Measurements from ENCODE around the gene P2RX1. TPM values are rescaled to one million over a fixed set of nuclear protein-coding genes. Genes with fewer than 3 reads are reported as not detected.
A peak's percentile ranks its signal among the peaks of the same experiment; 100 is the strongest.
"Not testable (repeated sequence)": the region's sequence is repeated elsewhere in the genome, so short reads cannot be mapped to it uniquely, and the experiment has no call there.

P2RX1 gene
- total and polyA plus RNA-seq, 9 donors = 2.1 to 8.6 (median 3.0) TPM

GRCh38 chr17:3861761-3862681, 54.2 kb downstream of the P2RX1 start:
- H3K4me3 ChIP-seq (ENCODE audit: low read length) = no peak overlapping the region
- H3K36me3 ChIP-seq (ENCODE audit: control insufficient read depth, insufficient read depth, low read length) = peaks cover 18% of the 10 kb centered on the region
- no peak for DNase-seq
- no peaks in the 10 kb centered on the region for H3K9me3 ChIP-seq (replicated peaks; ENCODE audit: control insufficient read depth, low read depth, low read length)
- WGBS (ENCODE audit: insufficient coverage) = 84% methylated on average over 14 of the region's 28 CpGs
- H3K27me3 ChIP-seq (ENCODE audit: control insufficient read depth, insufficient read depth, low read length) = no peaks in the 10 kb centered on the region
- H3K4me1 ChIP-seq (ENCODE audit: control insufficient read depth, insufficient read depth, low read length) = peaks cover 49% of the 10 kb centered on the region
- peak overlapping the region; percentile 42 for H3K27ac ChIP-seq (ENCODE audit: low read length)

- peak overlapping the region; percentile 84 for H3K27ac ChIP-seq (ENCODE audit: low read length)
Measured at GRCh38 chr17:3860939-3861700, 55.1 kb downstream of the P2RX1 start.

GRCh38 chr17:3859940-3860339, 56.3 kb downstream of the P2RX1 start:
- Histone ChIP-seq H3K9me3 (replicated peaks; ENCODE audit: control insufficient read depth, low read depth, low read length) (no peaks in the 10 kb centered on the region), H3K36me3 (ENCODE audit: control insufficient read depth, insufficient read depth, low read length) (peaks cover 16% of the 10 kb centered on the region), H3K4me3 (ENCODE audit: low read length) (no peak overlapping the region), H3K4me1 (ENCODE audit: control insufficient read depth, insufficient read depth, low read length) (peaks cover 29% of the 10 kb centered on the region), H3K27ac (ENCODE audit: low read length) (peak overlapping the region; percentile 84), H3K27me3 (ENCODE audit: control insufficient read depth, insufficient read depth, low read length) (no peaks in the 10 kb centered on the region)
- DNase-seq = peak; percentile 94
- 27% methylated on average over 6 of the region's 9 CpGs for WGBS (ENCODE audit: insufficient coverage)

More at GRCh38 chr17:3860939-3861700, 55.1 kb downstream of the P2RX1 start:
- H3K9me3 ChIP-seq (replicated peaks; ENCODE audit: control insufficient read depth, low read depth, low read length) = no peaks in the 10 kb centered on the region
- H3K4me3 ChIP-seq (ENCODE audit: low read length) = no peak overlapping the region
- WGBS (ENCODE audit: insufficient coverage) = 81% methylated on average over 22 of the region's 30 CpGs
- no peaks in the 10 kb centered on the region for H3K27me3 ChIP-seq (ENCODE audit: control insufficient read depth, insufficient read depth, low read length)
- DNase-seq = peak; percentile 68
- H3K36me3 ChIP-seq (ENCODE audit: control insufficient read depth, insufficient read depth, low read length) = peaks cover 18% of the 10 kb centered on the region
- peaks cover 41% of the 10 kb centered on the region for H3K4me1 ChIP-seq (ENCODE audit: control insufficient read depth, insufficient read depth, low read length)

GRCh38 chr17:3857261-3858105, 58.8 kb downstream of the P2RX1 start:
- 68% methylated on average over 15 of the region's 16 CpGs for WGBS (ENCODE audit: insufficient coverage)
- no peaks in the 10 kb centered on the region for H3K27me3 ChIP-seq (ENCODE audit: control insufficient read depth, insufficient read depth, low read length)
- no peak for DNase-seq
- H3K4me3 ChIP-seq (ENCODE audit: low read length) = no peak overlapping the region
- H3K9me3 ChIP-seq (replicated peaks; ENCODE audit: control insufficient read depth, low read depth, low read length) = no peaks in the 10 kb centered on the region
- H3K4me1 ChIP-seq (ENCODE audit: control insufficient read depth, insufficient read depth, low read length) = peaks cover 25% of the 10 kb centered on the region
- H3K36me3 ChIP-seq (ENCODE audit: control insufficient read depth, insufficient read depth, low read length) = peaks cover 13% of the 10 kb centered on the region
- no peak overlapping the region for H3K27ac ChIP-seq (ENCODE audit: low read length)

- WGBS (ENCODE audit: insufficient coverage) = no CpG with 5 or more reads among the region's 36 CpGs
- H3K9me3 ChIP-seq (replicated peaks; ENCODE audit: control insufficient read depth, low read depth, low read length); H3K27me3 ChIP-seq (ENCODE audit: control insufficient read depth, insufficient read depth, low read length); H3K36me3 ChIP-seq (ENCODE audit: control insufficient read depth, insufficient read depth, low read length); H3K4me1 ChIP-seq (ENCODE audit: control insufficient read depth, insufficient read depth, low read length); H3K4me3 ChIP-seq (ENCODE audit: low read length); H3K27ac ChIP-seq (ENCODE audit: low read length); DNase-seq: not testable (repeated sequence)
Measured at GRCh38 chr17:3854204-3854603, 62.1 kb downstream of the P2RX1 start.

- no peaks in the 10 kb centered on the region for H3K9me3 ChIP-seq (replicated peaks; ENCODE audit: control insufficient read depth, low read depth, low read length)
- 52% methylated on average over 10 of the region's 10 CpGs for WGBS (ENCODE audit: insufficient coverage)
- peak overlapping the region; percentile 21 for H3K27ac ChIP-seq (ENCODE audit: low read length)
- no peaks in the 10 kb centered on the region for H3K36me3 ChIP-seq (ENCODE audit: control insufficient read depth, insufficient read depth, low read length)
- DNase-seq = peak; percentile 84
- H3K4me3 ChIP-seq (ENCODE audit: low read length) = no peak overlapping the region
- H3K27me3 ChIP-seq (ENCODE audit: control insufficient read depth, insufficient read depth, low read length) = no peaks in the 10 kb centered on the region
- peaks cover 10% of the 10 kb centered on the region for H3K4me1 ChIP-seq (ENCODE audit: control insufficient read depth, insufficient read depth, low read length)
Measured at GRCh38 chr17:3852561-3852960, 63.7 kb downstream of the P2RX1 start.

GRCh38 chr17:3851461-3852100, 64.7 kb downstream of the P2RX1 start:
- Histone ChIP-seq H3K9me3 (replicated peaks; ENCODE audit: control insufficient read depth, low read depth, low read length) (no peaks in the 10 kb centered on the region), H3K27ac (ENCODE audit: low read length) (peak overlapping the region; percentile 21), H3K4me3 (ENCODE audit: low read length) (no peak overlapping the region), H3K27me3 (ENCODE audit: control insufficient read depth, insufficient read depth, low read length) (no peaks in the 10 kb centered on the region), H3K36me3 (ENCODE audit: control insufficient read depth, insufficient read depth, low read length) (no peaks in the 10 kb centered on the region), H3K4me1 (ENCODE audit: control insufficient read depth, insufficient read depth, low read length) (peaks cover 10% of the 10 kb centered on the region)
- DNase-seq = peak; percentile 53
- WGBS (ENCODE audit: insufficient coverage) = 42% methylated on average over 23 of the region's 24 CpGs

GRCh38 chr17:3848229-3848835, 67.9 kb downstream of the P2RX1 start:
- Histone ChIP-seq H3K36me3 (ENCODE audit: control insufficient read depth, insufficient read depth, low read length) (peaks cover 14% of the 10 kb centered on the region), H3K4me3 (ENCODE audit: low read length) (no peak overlapping the region), H3K27me3 (ENCODE audit: control insufficient read depth, insufficient read depth, low read length) (no peaks in the 10 kb centered on the region), H3K9me3 (replicated peaks; ENCODE audit: control insufficient read depth, low read depth, low read length) (no peaks in the 10 kb centered on the region), H3K27ac (ENCODE audit: low read length) (no peak overlapping the region), H3K4me1 (ENCODE audit: control insufficient read depth, insufficient read depth, low read length) (peaks cover 17% of the 10 kb centered on the region)
- WGBS (ENCODE audit: insufficient coverage) = 86% methylated on average over 4 of the region's 9 CpGs
- no peak for DNase-seq

- 95% methylated on average over 4 of the region's 9 CpGs for WGBS (ENCODE audit: insufficient coverage)
- peaks cover 14% of the 10 kb centered on the region for H3K4me1 ChIP-seq (ENCODE audit: control insufficient read depth, insufficient read depth, low read length)
Measured at GRCh38 chr17:3847165-3847670, 69.0 kb downstream of the P2RX1 start.

More at GRCh38 chr17:3847165-3847670, 69.0 kb downstream of the P2RX1 start:
- peaks cover 25% of the 10 kb centered on the region for H3K36me3 ChIP-seq (ENCODE audit: control insufficient read depth, insufficient read depth, low read length)
- no peaks in the 10 kb centered on the region for H3K9me3 ChIP-seq (replicated peaks; ENCODE audit: control insufficient read depth, low read depth, low read length)
- H3K27ac ChIP-seq (ENCODE audit: low read length) = no peak overlapping the region
- DNase-seq = no peak
- H3K27me3 ChIP-seq (ENCODE audit: control insufficient read depth, insufficient read depth, low read length) = no peaks in the 10 kb centered on the region
- no peak overlapping the region for H3K4me3 ChIP-seq (ENCODE audit: low read length)

All from muscle of leg (tissue), 11 donors.